GM21825 (cell line): ENCODE measurements around the gene GPI.
A peak's percentile ranks its signal among the peaks of the same experiment; 100 is the strongest.

Experiments
- ATAC-seq: cut with Tn5 transposase; IDR thresholded peaks from one replicate; pipeline ENCODE4 v1.9.1; 2021; ENCODE audit warnings: mild to moderate bottlenecking, moderate library complexity; ENCODE audit not compliant: unreplicated experiment

GPI gene

GRCh38 chr19:34337739-34338138, 27.3 kb upstream of the GPI start:
- no peak for ATAC-seq

GRCh38 chr19:34341935-34342680, 22.9 kb upstream of the GPI start:
- no peak for ATAC-seq

GRCh38 chr19:34343751-34344150, 21.2 kb upstream of the GPI start:
- no peak for ATAC-seq

GRCh38 chr19:34345947-34346351, 19.0 kb upstream of the GPI start:
- ATAC-seq: no peak

GRCh38 chr19:34347561-34348165, 17.3 kb upstream of the GPI start:
- ATAC-seq: no peak

GRCh38 chr19:34348899-34349487, 16.0 kb upstream of the GPI start:
- ATAC-seq: no peak

- no peak for ATAC-seq
Observed at GRCh38 chr19:34350161-34350561, 14.8 kb upstream of the GPI start.

- no peak for ATAC-seq
Observed at GRCh38 chr19:34351382-34351826, 13.6 kb upstream of the GPI start.

- no peak for ATAC-seq
Observed at GRCh38 chr19:34353546-34353945, 11.4 kb upstream of the GPI start.

- no peak for ATAC-seq
Observed at GRCh38 chr19:34355201-34355600, 9.8 kb upstream of the GPI start.

GRCh38 chr19:34356875-34357274, 8.1 kb upstream of the GPI start:
- no peak for ATAC-seq

GRCh38 chr19:34357431-34357830, 7.6 kb upstream of the GPI start:
- ATAC-seq: no peak

GRCh38 chr19:34359140-34359953, 5.6 kb upstream of the GPI start:
- ATAC-seq: peak; percentile 83

GRCh38 chr19:34359954-34360315, 5.1 kb upstream of the GPI start:
- no peak for ATAC-seq

- ATAC-seq: no peak
Observed at GRCh38 chr19:34360354-34360909, 4.6 kb upstream of the GPI start.

- no peak for ATAC-seq
Observed at GRCh38 chr19:34362679-34363069, 2.3 kb upstream of the GPI start.

GRCh38 chr19:34363094-34363493, 1.9 kb upstream of the GPI start:
- ATAC-seq: no peak

- ATAC-seq: no peak
Observed at GRCh38 chr19:34363930-34364329, 1.1 kb upstream of the GPI start.

GRCh38 chr19:34364462-34364829, 550 bp upstream of the GPI start:
- no peak for ATAC-seq

- no peak for ATAC-seq
Observed at GRCh38 chr19:34365463-34366401, 736 bp downstream of the GPI start.
